K562 (cell line): ENCODE results near the gene EPHX1. TPM values are rescaled to one million over a fixed set of nuclear protein-coding genes. Genes with fewer than 3 reads are reported as not detected.

ENCODE experiments used
- ATAC-seq: fragments of 200-7000 bp; cut with Tn5 transposase; 3 replicates; pipeline ENCODE4 v1.9.1; 2020; ENCODE audit warnings: moderate library complexity
- BruUV-seq: library from RNA; stranded (reverse); fragments of 400-500 nt; replicated peaks from 2 replicates; lab custom pipeline; 2021; lab: Mats Ljungman, UMichigan
- CTCF ChIA-PET: fragments of 300-600 bp; formaldehyde crosslinking; extraction: SDS; loops from one replicate; lab custom pipeline; 2021; ENCODE audit warnings: low intra/inter-chr PET ratio; lab: Yijun Ruan, JAX
- POLR2A ChIA-PET: fragments of 300-600, 350-650 bp; sonication (Branson Sonifier 250); formaldehyde crosslinking; extraction: SDS; loops from one replicate; lab custom pipeline; 2021; ENCODE audit warnings: antibody characterized with exemption, inconsistent platforms; lab: Yijun Ruan, JAX
- DNase-seq, 4 experiments: peaks; one replicate each; pipeline versions ENCODE4 v3.0.0 to v3.0.0-alpha.2; 2011 to 2018; ENCODE audit warnings: low spot score in 3 of 4, mixed read lengths in 3 of 4; ENCODE audit errors: extremely low read depth in 1 of 4
- FAIRE-seq: peaks from 2 replicates; lab custom pipeline; 2011; peaks lifted over from hg19 to GRCh38; lab: Jason Lieb, UNC
- H2AFZ ChIP-seq: 2 replicates; pipeline ENCODE4 v1.6.0; 2011; ENCODE audit warnings: low read depth, low read length, control low read depth, inconsistent platforms
- H3K27ac ChIP-seq: fragments of 200-600 bp; 3 replicates; pipeline ENCODE4 v1.8.0; 2011; ENCODE audit warnings: low read depth, mild to moderate bottlenecking, control low read depth, inconsistent platforms, low read length, moderate library complexity, mixed read lengths; ENCODE audit errors: extremely low read depth
- H3K27me3 ChIP-seq, 2 experiments: fragments of 300-600 bp in 1 of 2; 2 replicates in 1 of 2; 3 replicates in 1 of 2; pipeline versions ENCODE4 v1.6.0 to v1.8.0; 2011; ENCODE audit warnings: inconsistent platforms in 2 of 2, low read length in 2 of 2, mild to moderate bottlenecking in 1 of 2, mixed read lengths in 1 of 2, moderate library complexity in 1 of 2; ENCODE audit not compliant: control insufficient read depth in 2 of 2, insufficient read depth in 2 of 2
- H3K36me3 ChIP-seq: fragments of 300-600 bp; 3 replicates; pipeline ENCODE4 v1.8.0; 2011; ENCODE audit warnings: mild to moderate bottlenecking, low read length, inconsistent platforms; ENCODE audit not compliant: control insufficient read depth, insufficient read depth
- H3K4me1 ChIP-seq, 2 experiments: fragments of 200-600 bp in 1 of 2; replicated peaks in 1 of 2; 2 replicates in 1 of 2; 3 replicates in 1 of 2; pipeline versions ENCODE4 v1.5.1 to v1.8.0; 2011; ENCODE audit warnings: inconsistent platforms in 2 of 2, low read length in 2 of 2, mild to moderate bottlenecking in 1 of 2, mixed read lengths in 1 of 2, moderate library complexity in 1 of 2; ENCODE audit not compliant: control insufficient read depth in 2 of 2, insufficient read depth in 2 of 2
- H3K4me2 ChIP-seq: 2 replicates; pipeline ENCODE4 v1.6.1; 2011; ENCODE audit warnings: low read length, control low read depth, inconsistent platforms, mixed read lengths; ENCODE audit not compliant: insufficient read depth
- H3K4me3 ChIP-seq: fragments of 200-600 bp; sonication (generic), shearing (Covaris generic); 2 replicates; pipeline ENCODE4 v1.5.1; 2016; ENCODE audit warnings: control low read depth, inconsistent platforms
- H3K79me2 ChIP-seq: fragments of 200-600 bp; 3 replicates; pipeline ENCODE4 v1.8.0; 2011; ENCODE audit warnings: low read length, inconsistent platforms; ENCODE audit not compliant: control insufficient read depth, insufficient read depth
- H3K9ac ChIP-seq, 2 experiments: 2 replicates each; pipeline versions ENCODE4 v1.6.0 to v1.6.1; 2011; ENCODE audit warnings: low read depth in 2 of 2, low read length in 2 of 2, control low read depth in 1 of 2, inconsistent platforms in 1 of 2, mild to moderate bottlenecking in 1 of 2, mixed read lengths in 1 of 2; ENCODE audit not compliant: insufficient read depth in 1 of 2
- H3K9me1 ChIP-seq: one replicate; pipeline ENCODE4 v1.6.0; 2011; ENCODE audit warnings: inconsistent platforms, mild to moderate bottlenecking, low read length, moderate library complexity; ENCODE audit not compliant: control insufficient read depth, insufficient read depth
- H3K9me3 ChIP-seq: replicated peaks from 2 replicates; pipeline ENCODE4 v1.5.1; 2011; ENCODE audit warnings: low read depth, low read length, inconsistent platforms; ENCODE audit not compliant: control insufficient read depth, insufficient read depth
- H4K20me1 ChIP-seq: replicated peaks from 2 replicates; pipeline ENCODE4 v1.6.1; 2011; ENCODE audit warnings: low read length, inconsistent platforms, mixed read lengths; ENCODE audit not compliant: control insufficient read depth, insufficient read depth
- ATF1 ChIP-seq, 2 experiments: fragments of 450-650 bp in 1 of 2; IDR thresholded peaks; 2 replicates each; pipeline ENCODE4 v1.6.1; 2016; ENCODE audit warnings: missing compliant biosample characterization in 1 of 2, missing genetic modification characterization in 1 of 2
- ATF2 ChIP-seq: sonication (generic); formaldehyde crosslinking; IDR thresholded peaks from 2 replicates; pipeline ENCODE4 v1.8.1; 2022; ENCODE audit warnings: missing genetic modification reagents
- BRD4 ChIP-seq: fragments of 200-600 bp; sonication (generic); IDR thresholded peaks from 2 replicates; pipeline ENCODE4 v1.6.1; 2017; ENCODE audit warnings: inconsistent platforms
- CBX1 ChIP-seq: sonication (generic); IDR thresholded peaks from 2 replicates; pipeline ENCODE4 v1.6.1; 2016; ENCODE audit warnings: antibody characterized with exemption, low read depth, mild to moderate bottlenecking
- ELK1 ChIP-seq: sonication (generic); formaldehyde crosslinking; IDR thresholded peaks from 2 replicates; pipeline ENCODE4 v1.8.1; 2022; ENCODE audit warnings: missing genetic modification reagents
- FOS ChIP-seq: IDR thresholded peaks from 3 replicates; pipeline ENCODE4 v1.6.1; 2011; ENCODE audit not compliant: insufficient read length; ENCODE audit errors: extremely low read depth
- MTA2 ChIP-seq: fragments of 450-650 bp; IDR thresholded peaks from 2 replicates; pipeline ENCODE4 v1.6.1; 2016; ENCODE audit warnings: low read depth
- NEUROD1 ChIP-seq: fragments of 150-350 bp; IDR thresholded peaks from 2 replicates; pipeline ENCODE4 v1.6.1; 2014; ENCODE audit warnings: borderline replicate concordance, low read length, low read depth; ENCODE audit not compliant: partially characterized antibody
- NFIX ChIP-seq: fragments of 250-450 bp; sonication (Bioruptor Pico); IDR thresholded peaks from 2 replicates; pipeline ENCODE4 v1.4.0; 2020; ENCODE audit warnings: low read depth, mild to moderate bottlenecking, moderate library complexity
- SIN3A ChIP-seq, 2 experiments: fragments of 150-350 bp in 1 of 2; IDR thresholded peaks; 2 replicates each; pipeline ENCODE4 v1.6.1; 2011 to 2016; ENCODE audit warnings: borderline replicate concordance in 2 of 2, low read depth in 2 of 2, low read length in 2 of 2, mild to moderate bottlenecking in 2 of 2, moderate library complexity in 2 of 2; ENCODE audit not compliant: control insufficient read depth in 1 of 2
- WGBS: fragments of 100-300 bp; shearing (Covaris generic); methylation state at CpG from one replicate; pipeline ENCODE4 v1.1.6; 2016; ENCODE audit warnings: low coverage, mixed read lengths; ENCODE audit not compliant: insufficient coverage; ENCODE audit errors: missing lambda C conversion rate; 5-methylcytosine and 5-hydroxymethylcytosine counted together
- in situ Hi-C: fragments of 300-500 bp; cut with MboI; formaldehyde crosslinking; loops from 4 replicates; pipeline ENCODE4 v1.15.0; 2018; ENCODE audit warnings: inconsistent platforms, mixed read lengths
- intact Hi-C: fragments of 100-400 bp; cut with micrococcal nuclease; formaldehyde crosslinking; loops from 2 replicates; pipeline ENCODE4 v1.14.2; 2022
- polyA plus RNA-seq, 8 experiments: library from polyadenylated mRNA; depleted of rRNA in 4 of 8; stranded (reverse) in 5 of 8; unstranded in 3 of 8; fragments of >200 nt; fragmentation: Nextera tagmentation in 2 of 8; fragmentation: Illumina TruSeq in 1 of 8; extraction: Ambion mirVana in 2 of 8; extraction: Trizol in 1 of 8; gene quantifications; 2 replicates each; pipeline versions ENCODE4 v1.2.1 to v1.2.3, GENCODE V29; 2011 to 2014; ENCODE audit warnings: inconsistent platforms in 1 of 8, missing spikeins in 1 of 8
- total RNA-seq, 7 experiments: library from RNA; depleted of rRNA in 6 of 7; stranded (reverse); fragments of >200 nt in 6 of 7; fragmentation: Illumina TruSeq in 2 of 7; extraction: Trizol in 2 of 7; gene quantifications; 2 replicates each; pipeline versions ENCODE4 v1.2.1 to v1.2.3, GENCODE V29; 2011 to 2021; ENCODE audit warnings: low replicate concordance in 1 of 7

The EPHX1 gene
- total and polyA plus RNA-seq, 9 of the 15 experiments (the other 6 are each of a cell fraction or from before 2014, with no cell fraction given), result 0.21 to 27.0 (median 6.7) TPM

- no peak for TF ChIP-seq FOS
- no peak for TF ChIP-seq ELK1 (CRISPR knock-in tag)
- TF ChIP-seq MTA2, result no peak
These were observed 78.5 kb downstream of the EPHX1 start (continued) for GRCh38 chr1:225888289-225888897.

GRCh38 chr1:225888898-225889601 lies 79.1 kb downstream of the EPHX1 start, which contains the start of gene LEFTY1:
Gene LEFTY1 (minus strand): TSS chr1:225889146. CDS start chr1:225889066, 80 bp downstream.
- ChIA-PET CTCF (no interaction called here), POLR2A (interaction anchor here (0.6 to 1.9 kb wide), 6 partner anchors 9 to 39 kb away, joined by 3 to 8 read pairs (median 4); partner anchors contain the start of gene PYCR2)
- intact Hi-C loops, result no loop called here
- Histone ChIP-seq H3K27me3 (no peaks in the 10 kb centered on the region), H3K79me2 (no peaks in the 10 kb centered on the region), H3K9me3 (no peaks in the 10 kb centered on the region), H3K4me1 (peaks cover 0 to 27% of the 10 kb centered on the region in 2 experiments; a peak in 3 of 5 replicates), H3K9me1 (peaks cover 3% of the 10 kb centered on the region), H3K4me3 (no peak within 1 kb of the TSS), H3K36me3 (no peaks in the 10 kb centered on the region), H3K9ac (peak within 1 kb of the TSS in 1 of 2 experiments; percentile 41; a peak in 2 of 4 replicates), H3K27ac (no peak within 1 kb of the TSS), H2AFZ (peak within 1 kb of the TSS; percentile 24; the same call in 1 of the 2 replicates), H4K20me1 (no peaks in the 10 kb centered on the region), H3K4me2 (no peak within 1 kb of the TSS)
- in situ Hi-C loops, result no loop called here
- no TSS peak for BruUV-seq
- no peak for FAIRE-seq
- no peak for DNase-seq
- peak; percentile 47 for ATAC-seq
- 59% methylated on average over 11 of the region's 11 CpGs for WGBS
- no peak for TF ChIP-seq CBX1
- no peak for TF ChIP-seq ATF2 (CRISPR knock-in tag)
- no peak for TF ChIP-seq NEUROD1
- no peak for TF ChIP-seq BRD4
- no peak for TF ChIP-seq SIN3A (IDR thresholded peaks at IDR 0.05; ENCODE audit: borderline replicate concordance in 2 of 2, control insufficient read depth in 1 of 2, low read depth in 2 of 2, low read length in 2 of 2)
- no peak for TF ChIP-seq ATF1 (CRISPR knock-in tag; IDR thresholded peaks at IDR 0.05)
- no peak for TF ChIP-seq ATF1 (tag; IDR thresholded peaks at IDR 0.05)
- TF ChIP-seq NFIX (CRISPR knock-in tag), result no peak
